GM23338 (cell line): Measurements from ENCODE around the gene HCK. TPM values are rescaled to one million over a fixed set of nuclear protein-coding genes. Genes with fewer than 3 reads are reported as not detected.

Experiments
- ATAC-seq: fragments of 200-7000 bp; cut with Tn5 transposase; 3 replicates; pipeline ENCODE4 v1.9.1; 2020
- DNase-seq: peaks from one replicate; pipeline ENCODE4 v3.0.0-alpha.2; 2015; ENCODE audit warnings: low spot score
- H2AFZ ChIP-seq: fragments of 200-600 bp; sonication (generic); 2 replicates; pipeline ENCODE4 v1.8.0; 2016; ENCODE audit warnings: antibody characterized with exemption, mild to moderate bottlenecking, moderate library complexity
- H3F3A ChIP-seq: fragments of 200-600 bp; sonication (generic); replicated peaks from 2 replicates; pipeline ENCODE4 v1.8.0; 2017; ENCODE audit warnings: antibody characterized with exemption, mixed run types, low read depth
- H3K27ac ChIP-seq: fragments of 200-600 bp; sonication (generic); 2 replicates; pipeline ENCODE4 v1.6.1; 2016; ENCODE audit warnings: low read depth
- H3K27me3 ChIP-seq: fragments of 200-600 bp; sonication (generic); 2 replicates; pipeline ENCODE4 v1.8.0; 2016; ENCODE audit warnings: mild to moderate bottlenecking, mixed run types, moderate library complexity; ENCODE audit not compliant: insufficient read depth
- H3K36me3 ChIP-seq: fragments of 200-600 bp; sonication (generic); 2 replicates; pipeline ENCODE4 v1.8.0; 2016; ENCODE audit warnings: mild to moderate bottlenecking; ENCODE audit not compliant: insufficient read depth
- H3K4me1 ChIP-seq: fragments of 200-600 bp; sonication (generic); 2 replicates; pipeline ENCODE4 v1.8.0; 2016; ENCODE audit warnings: mild to moderate bottlenecking, moderate library complexity; ENCODE audit not compliant: insufficient read depth
- H3K4me2 ChIP-seq: fragments of 200-600 bp; sonication (generic); 2 replicates; pipeline ENCODE4 v1.7.1; 2017; ENCODE audit warnings: mixed run types
- H3K4me3 ChIP-seq: fragments of 200-600 bp; sonication (generic); 2 replicates; pipeline ENCODE4 v1.6.1; 2016; ENCODE audit warnings: mixed run types
- H3K79me2 ChIP-seq: fragments of 200-600 bp; sonication (generic); replicated peaks from 2 replicates; pipeline ENCODE4 v1.8.0; 2017; ENCODE audit warnings: mild to moderate bottlenecking; ENCODE audit not compliant: insufficient read depth
- H3K9me2 ChIP-seq: fragments of 200-600 bp; sonication (generic); 2 replicates; pipeline ENCODE4 v1.8.0; 2017; ENCODE audit not compliant: insufficient read depth
- H4K20me1 ChIP-seq: fragments of 200-600 bp; sonication (generic); replicated peaks from 2 replicates; pipeline ENCODE4 v1.8.0; 2017; ENCODE audit warnings: mild to moderate bottlenecking; ENCODE audit not compliant: insufficient read depth
- H3K27ac Mint-ChIP-seq: 2 replicates; pipeline ENCODE4 v1.8.0; 2020; ENCODE audit warnings: inconsistent platforms, mild to moderate bottlenecking, moderate library complexity, mixed read lengths
- H3K27me3 Mint-ChIP-seq: 3 replicates; pipeline ENCODE4 v1.8.0; 2022; ENCODE audit warnings: low read depth, mild to moderate bottlenecking, moderate library complexity, mixed read lengths, inconsistent platforms; ENCODE audit not compliant: insufficient read depth, poor library complexity
- H3K36me3 Mint-ChIP-seq: 3 replicates; pipeline ENCODE4 v1.8.0; 2021; ENCODE audit warnings: low read depth, mild to moderate bottlenecking, inconsistent platforms, moderate library complexity, mixed read lengths
- H3K4me1 Mint-ChIP-seq: 3 replicates; pipeline ENCODE4 v1.8.0; 2020; ENCODE audit warnings: mild to moderate bottlenecking, inconsistent platforms, mixed read lengths
- H3K4me3 Mint-ChIP-seq: 3 replicates; pipeline ENCODE4 v1.8.0; 2021; ENCODE audit warnings: moderate library complexity, mild to moderate bottlenecking, inconsistent platforms, mixed read lengths
- H3K9me3 Mint-ChIP-seq: 3 replicates; pipeline ENCODE4 v1.8.0; 2020; ENCODE audit warnings: moderate library complexity, mild to moderate bottlenecking, inconsistent platforms, mixed read lengths
- CREB1 ChIP-seq: fragments of 250-450 bp; sonication (Bioruptor Pico); IDR thresholded peaks from 2 replicates; pipeline ENCODE4 v1.5.0; 2020; ENCODE audit warnings: low read depth, mild to moderate bottlenecking, moderate library complexity
- EZH2 ChIP-seq: fragments of 200-600 bp; sonication (generic); IDR thresholded peaks from one replicate; pipeline ENCODE4 v1.8.0; 2017; ENCODE audit warnings: antibody characterized with exemption, mild to moderate bottlenecking, low read depth; ENCODE audit not compliant: unreplicated experiment
- EZH2phosphoT487 ChIP-seq: fragments of 200-600 bp; sonication (generic); IDR thresholded peaks from one replicate; pipeline ENCODE4 v1.8.1; 2018; ENCODE audit warnings: antibody characterized with exemption; ENCODE audit not compliant: unreplicated experiment
- JUNB ChIP-seq: IDR thresholded peaks from one replicate; pipeline ENCODE4 v1.6.1; 2016; ENCODE audit warnings: antibody characterized with exemption; ENCODE audit not compliant: unreplicated experiment
- NANOG ChIP-seq: IDR thresholded peaks from 2 replicates; pipeline ENCODE4 v1.6.1; 2016; ENCODE audit warnings: antibody characterized with exemption, borderline replicate concordance
- POLR2AphosphoS5 ChIP-seq: IDR thresholded peaks from 2 replicates; pipeline ENCODE4 v1.6.1; 2016; ENCODE audit warnings: antibody characterized with exemption, low read depth
- STAT1 ChIP-seq: IDR thresholded peaks from one replicate; pipeline ENCODE4 v1.6.1; 2016; ENCODE audit warnings: antibody characterized with exemption; ENCODE audit not compliant: unreplicated experiment
- ZNF114 ChIP-seq: fragments of 250-450 bp; sonication (Bioruptor Pico); IDR thresholded peaks from 2 replicates; pipeline ENCODE4 v1.5.0; 2020; ENCODE audit warnings: mild to moderate bottlenecking, moderate library complexity
- ZNF331 ChIP-seq: fragments of 250-450 bp; sonication (Bioruptor Pico); IDR thresholded peaks from 2 replicates; pipeline ENCODE4 v1.5.0; 2020; ENCODE audit warnings: low read depth, mild to moderate bottlenecking, moderate library complexity
- polyA plus RNA-seq: library from polyadenylated mRNA; unstranded; fragments of >200 nt; fragmentation: Nextera tagmentation; extraction: Ambion mirVana; gene quantifications from 2 replicates; pipeline ENCODE4 v1.2.1, GENCODE V29; 2016
- total RNA-seq: library from RNA; depleted of rRNA; stranded (reverse); fragments of >200 nt; shearing (Covaris generic); gene quantifications from 2 replicates; pipeline ENCODE4 v1.2.3, GENCODE V29; 2014
- TF ChIP-seq, protein P1 (sequence below), 2 experiments: fragments of 200-600 bp in 1 of 2; sonication (generic) in 1 of 2; conservative IDR thresholded peaks; 2 replicates each; pipeline versions ENCODE4 v1.5.1 to v1.6.1; 2016 to 2017; ENCODE audit warnings: antibody characterized with exemption in 2 of 2, low read depth in 2 of 2, mild to moderate bottlenecking in 2 of 2, moderate library complexity in 1 of 2
- TF ChIP-seq, protein P2 (sequence below): IDR thresholded peaks from 2 replicates; pipeline ENCODE4 v1.6.1; 2016; ENCODE audit warnings: antibody characterized with exemption
- TF ChIP-seq, protein P3 (sequence below): fragments of 250-450 bp; sonication (Bioruptor Pico); IDR thresholded peaks from 2 replicates; pipeline ENCODE4 v1.5.0; 2020; ENCODE audit warnings: mild to moderate bottlenecking, moderate library complexity
- TF ChIP-seq, protein P4 (sequence below): IDR thresholded peaks from one replicate; pipeline ENCODE4 v1.6.1; 2018; ENCODE audit warnings: antibody characterized with exemption; ENCODE audit not compliant: unreplicated experiment

The HCK gene
- total and polyA plus RNA-seq, 2 experiments from 2014 or later: 0.97 TPM; not detected in 1

DNA sequence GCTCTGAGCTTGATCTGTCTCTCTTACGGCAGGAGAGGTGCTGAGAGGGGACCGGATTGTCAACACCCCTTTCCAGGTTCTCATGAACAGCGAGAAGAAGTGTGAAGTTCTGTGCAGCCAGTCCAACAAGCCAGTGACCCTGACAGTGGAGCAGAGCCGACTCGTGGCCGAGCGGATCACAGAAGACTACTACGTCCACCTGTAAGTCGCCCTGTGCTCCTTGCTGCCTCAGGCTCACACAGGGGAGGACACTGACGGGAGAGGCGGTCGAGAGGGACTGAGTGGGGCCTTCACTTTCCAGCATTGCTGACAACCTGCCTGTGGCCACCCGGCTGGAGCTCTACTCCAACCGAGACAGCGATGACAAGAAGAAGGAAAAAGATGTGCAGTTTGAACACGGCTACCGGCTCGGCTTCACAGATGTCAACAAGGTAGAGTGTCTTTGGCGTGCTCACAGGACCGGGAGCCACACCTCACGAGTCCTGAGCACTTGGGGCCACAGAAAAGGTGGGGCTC, 89.5 kb downstream of the HCK start:
- no peak for ATAC-seq
- H3K36me3 Mint-ChIP-seq: peaks cover 78% of the 10 kb centered on the region
- no peak for DNase-seq
- Histone ChIP-seq H3K9me2 (no peaks in the 10 kb centered on the region), H3K79me2 (no peaks in the 10 kb centered on the region), H3K27ac (no peak overlapping the region), H3K36me3 (peaks cover 72% of the 10 kb centered on the region), H3F3A (no peaks in the 10 kb centered on the region), H3K4me3 (no peak overlapping the region), H4K20me1 (peaks cover 34% of the 10 kb centered on the region), H2AFZ (no peak overlapping the region), H3K4me2 (no peak overlapping the region), H3K4me1 (no peaks in the 10 kb centered on the region), H3K27me3 (no peaks in the 10 kb centered on the region)
- no peaks in the 10 kb centered on the region for H3K4me1 Mint-ChIP-seq
- no peak overlapping the region for H3K4me3 Mint-ChIP-seq
- no peaks in the 10 kb centered on the region; the same call in 2 of the 3 replicates for H3K9me3 Mint-ChIP-seq
- TF ChIP-seq, protein P1, sequence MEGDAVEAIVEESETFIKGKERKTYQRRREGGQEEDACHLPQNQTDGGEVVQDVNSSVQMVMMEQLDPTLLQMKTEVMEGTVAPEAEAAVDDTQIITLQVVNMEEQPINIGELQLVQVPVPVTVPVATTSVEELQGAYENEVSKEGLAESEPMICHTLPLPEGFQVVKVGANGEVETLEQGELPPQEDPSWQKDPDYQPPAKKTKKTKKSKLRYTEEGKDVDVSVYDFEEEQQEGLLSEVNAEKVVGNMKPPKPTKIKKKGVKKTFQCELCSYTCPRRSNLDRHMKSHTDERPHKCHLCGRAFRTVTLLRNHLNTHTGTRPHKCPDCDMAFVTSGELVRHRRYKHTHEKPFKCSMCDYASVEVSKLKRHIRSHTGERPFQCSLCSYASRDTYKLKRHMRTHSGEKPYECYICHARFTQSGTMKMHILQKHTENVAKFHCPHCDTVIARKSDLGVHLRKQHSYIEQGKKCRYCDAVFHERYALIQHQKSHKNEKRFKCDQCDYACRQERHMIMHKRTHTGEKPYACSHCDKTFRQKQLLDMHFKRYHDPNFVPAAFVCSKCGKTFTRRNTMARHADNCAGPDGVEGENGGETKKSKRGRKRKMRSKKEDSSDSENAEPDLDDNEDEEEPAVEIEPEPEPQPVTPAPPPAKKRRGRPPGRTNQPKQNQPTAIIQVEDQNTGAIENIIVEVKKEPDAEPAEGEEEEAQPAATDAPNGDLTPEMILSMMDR (conservative IDR thresholded peaks at IDR 0.05; ENCODE audit: low read depth in 2 of 2): no peak
- TF ChIP-seq JUNB: no peak
- TF ChIP-seq, protein P2, sequence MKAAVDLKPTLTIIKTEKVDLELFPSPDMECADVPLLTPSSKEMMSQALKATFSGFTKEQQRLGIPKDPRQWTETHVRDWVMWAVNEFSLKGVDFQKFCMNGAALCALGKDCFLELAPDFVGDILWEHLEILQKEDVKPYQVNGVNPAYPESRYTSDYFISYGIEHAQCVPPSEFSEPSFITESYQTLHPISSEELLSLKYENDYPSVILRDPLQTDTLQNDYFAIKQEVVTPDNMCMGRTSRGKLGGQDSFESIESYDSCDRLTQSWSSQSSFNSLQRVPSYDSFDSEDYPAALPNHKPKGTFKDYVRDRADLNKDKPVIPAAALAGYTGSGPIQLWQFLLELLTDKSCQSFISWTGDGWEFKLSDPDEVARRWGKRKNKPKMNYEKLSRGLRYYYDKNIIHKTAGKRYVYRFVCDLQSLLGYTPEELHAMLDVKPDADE: no peak
- TF ChIP-seq, protein P3, sequence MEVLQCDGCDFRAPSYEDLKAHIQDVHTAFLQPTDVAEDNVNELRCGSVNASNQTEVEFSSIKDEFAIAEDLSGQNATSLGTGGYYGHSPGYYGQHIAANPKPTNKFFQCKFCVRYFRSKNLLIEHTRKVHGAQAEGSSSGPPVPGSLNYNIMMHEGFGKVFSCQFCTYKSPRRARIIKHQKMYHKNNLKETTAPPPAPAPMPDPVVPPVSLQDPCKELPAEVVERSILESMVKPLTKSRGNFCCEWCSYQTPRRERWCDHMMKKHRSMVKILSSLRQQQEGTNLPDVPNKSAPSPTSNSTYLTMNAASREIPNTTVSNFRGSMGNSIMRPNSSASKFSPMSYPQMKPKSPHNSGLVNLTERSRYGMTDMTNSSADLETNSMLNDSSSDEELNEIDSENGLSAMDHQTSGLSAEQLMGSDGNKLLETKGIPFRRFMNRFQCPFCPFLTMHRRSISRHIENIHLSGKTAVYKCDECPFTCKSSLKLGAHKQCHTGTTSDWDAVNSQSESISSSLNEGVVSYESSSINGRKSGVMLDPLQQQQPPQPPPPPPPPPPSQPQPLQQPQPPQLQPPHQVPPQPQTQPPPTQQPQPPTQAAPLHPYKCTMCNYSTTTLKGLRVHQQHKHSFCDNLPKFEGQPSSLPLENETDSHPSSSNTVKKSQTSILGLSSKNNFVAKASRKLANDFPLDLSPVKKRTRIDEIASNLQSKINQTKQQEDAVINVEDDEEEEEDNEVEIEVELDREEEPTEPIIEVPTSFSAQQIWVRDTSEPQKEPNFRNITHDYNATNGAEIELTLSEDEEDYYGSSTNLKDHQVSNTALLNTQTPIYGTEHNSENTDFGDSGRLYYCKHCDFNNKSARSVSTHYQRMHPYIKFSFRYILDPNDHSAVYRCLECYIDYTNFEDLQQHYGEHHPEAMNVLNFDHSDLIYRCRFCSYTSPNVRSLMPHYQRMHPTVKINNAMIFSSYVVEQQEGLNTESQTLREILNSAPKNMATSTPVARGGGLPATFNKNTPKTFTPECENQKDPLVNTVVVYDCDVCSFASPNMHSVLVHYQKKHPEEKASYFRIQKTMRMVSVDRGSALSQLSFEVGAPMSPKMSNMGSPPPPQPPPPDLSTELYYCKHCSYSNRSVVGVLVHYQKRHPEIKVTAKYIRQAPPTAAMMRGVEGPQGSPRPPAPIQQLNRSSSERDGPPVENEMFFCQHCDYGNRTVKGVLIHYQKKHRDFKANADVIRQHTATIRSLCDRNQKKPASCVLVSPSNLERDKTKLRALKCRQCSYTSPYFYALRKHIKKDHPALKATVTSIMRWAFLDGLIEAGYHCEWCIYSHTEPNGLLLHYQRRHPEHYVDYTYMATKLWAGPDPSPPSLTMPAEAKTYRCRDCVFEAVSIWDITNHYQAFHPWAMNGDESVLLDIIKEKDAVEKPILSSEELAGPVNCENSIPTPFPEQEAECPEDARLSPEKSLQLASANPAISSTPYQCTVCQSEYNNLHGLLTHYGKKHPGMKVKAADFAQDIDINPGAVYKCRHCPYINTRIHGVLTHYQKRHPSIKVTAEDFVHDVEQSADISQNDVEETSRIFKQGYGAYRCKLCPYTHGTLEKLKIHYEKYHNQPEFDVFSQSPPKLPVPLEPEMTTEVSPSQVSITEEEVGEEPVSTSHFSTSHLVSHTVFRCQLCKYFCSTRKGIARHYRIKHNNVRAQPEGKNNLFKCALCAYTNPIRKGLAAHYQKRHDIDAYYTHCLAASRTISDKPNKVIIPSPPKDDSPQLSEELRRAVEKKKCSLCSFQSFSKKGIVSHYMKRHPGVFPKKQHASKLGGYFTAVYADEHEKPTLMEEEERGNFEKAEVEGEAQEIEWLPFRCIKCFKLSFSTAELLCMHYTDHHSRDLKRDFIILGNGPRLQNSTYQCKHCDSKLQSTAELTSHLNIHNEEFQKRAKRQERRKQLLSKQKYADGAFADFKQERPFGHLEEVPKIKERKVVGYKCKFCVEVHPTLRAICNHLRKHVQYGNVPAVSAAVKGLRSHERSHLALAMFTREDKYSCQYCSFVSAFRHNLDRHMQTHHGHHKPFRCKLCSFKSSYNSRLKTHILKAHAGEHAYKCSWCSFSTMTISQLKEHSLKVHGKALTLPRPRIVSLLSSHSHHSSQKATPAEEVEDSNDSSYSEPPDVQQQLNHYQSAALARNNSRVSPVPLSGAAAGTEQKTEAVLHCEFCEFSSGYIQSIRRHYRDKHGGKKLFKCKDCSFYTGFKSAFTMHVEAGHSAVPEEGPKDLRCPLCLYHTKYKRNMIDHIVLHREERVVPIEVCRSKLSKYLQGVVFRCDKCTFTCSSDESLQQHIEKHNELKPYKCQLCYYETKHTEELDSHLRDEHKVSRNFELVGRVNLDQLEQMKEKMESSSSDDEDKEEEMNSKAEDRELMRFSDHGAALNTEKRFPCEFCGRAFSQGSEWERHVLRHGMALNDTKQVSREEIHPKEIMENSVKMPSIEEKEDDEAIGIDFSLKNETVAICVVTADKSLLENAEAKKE (CRISPR knock-in tag): no peak
- no peak for TF ChIP-seq EZH2phosphoT487
- no peak for TF ChIP-seq POLR2AphosphoS5
- TF ChIP-seq EZH2: no peak
- TF ChIP-seq CREB1 (CRISPR knock-in tag): no peak
- TF ChIP-seq ZNF331 (CRISPR knock-in tag): no peak
- TF ChIP-seq ZNF114 (CRISPR knock-in tag): no peak
- no peak for TF ChIP-seq STAT1
- TF ChIP-seq, protein P4, sequence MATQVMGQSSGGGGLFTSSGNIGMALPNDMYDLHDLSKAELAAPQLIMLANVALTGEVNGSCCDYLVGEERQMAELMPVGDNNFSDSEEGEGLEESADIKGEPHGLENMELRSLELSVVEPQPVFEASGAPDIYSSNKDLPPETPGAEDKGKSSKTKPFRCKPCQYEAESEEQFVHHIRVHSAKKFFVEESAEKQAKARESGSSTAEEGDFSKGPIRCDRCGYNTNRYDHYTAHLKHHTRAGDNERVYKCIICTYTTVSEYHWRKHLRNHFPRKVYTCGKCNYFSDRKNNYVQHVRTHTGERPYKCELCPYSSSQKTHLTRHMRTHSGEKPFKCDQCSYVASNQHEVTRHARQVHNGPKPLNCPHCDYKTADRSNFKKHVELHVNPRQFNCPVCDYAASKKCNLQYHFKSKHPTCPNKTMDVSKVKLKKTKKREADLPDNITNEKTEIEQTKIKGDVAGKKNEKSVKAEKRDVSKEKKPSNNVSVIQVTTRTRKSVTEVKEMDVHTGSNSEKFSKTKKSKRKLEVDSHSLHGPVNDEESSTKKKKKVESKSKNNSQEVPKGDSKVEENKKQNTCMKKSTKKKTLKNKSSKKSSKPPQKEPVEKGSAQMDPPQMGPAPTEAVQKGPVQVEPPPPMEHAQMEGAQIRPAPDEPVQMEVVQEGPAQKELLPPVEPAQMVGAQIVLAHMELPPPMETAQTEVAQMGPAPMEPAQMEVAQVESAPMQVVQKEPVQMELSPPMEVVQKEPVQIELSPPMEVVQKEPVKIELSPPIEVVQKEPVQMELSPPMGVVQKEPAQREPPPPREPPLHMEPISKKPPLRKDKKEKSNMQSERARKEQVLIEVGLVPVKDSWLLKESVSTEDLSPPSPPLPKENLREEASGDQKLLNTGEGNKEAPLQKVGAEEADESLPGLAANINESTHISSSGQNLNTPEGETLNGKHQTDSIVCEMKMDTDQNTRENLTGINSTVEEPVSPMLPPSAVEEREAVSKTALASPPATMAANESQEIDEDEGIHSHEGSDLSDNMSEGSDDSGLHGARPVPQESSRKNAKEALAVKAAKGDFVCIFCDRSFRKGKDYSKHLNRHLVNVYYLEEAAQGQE: no peak
- no peak for TF ChIP-seq NANOG
- no peak overlapping the region for H3K27ac Mint-ChIP-seq
- H3K27me3 Mint-ChIP-seq: peaks cover 2% of the 10 kb centered on the region
